HG02943 (cell line): ENCODE measurements around the gene ICAM2.

ENCODE experiments used
- ATAC-seq: cut with Tn5 transposase; IDR thresholded peaks from one replicate; pipeline ENCODE4 v1.9.1; 2021; ENCODE audit warnings: mild to moderate bottlenecking, low read depth, moderate library complexity; ENCODE audit not compliant: unreplicated experiment

The ICAM2 gene

GRCh38 chr17:63954402-63955063, 65.9 kb downstream of the ICAM2 start:
- no peak for ATAC-seq
